ENCODE results near the gene HRH2.

Gene HRH2

GRCh38 chr5:175659546-175660253 is 1.8 kb downstream of the HRH2 start:
- no peaks in the 10 kb centered on the region for H3K36me3 ChIP-seq (ENCODE audit: control insufficient read depth in 1 of 2, insufficient read depth in 2 of 2, low read length in 2 of 2)
- no peak overlapping the region for H3K27ac ChIP-seq (ENCODE audit: low read length)
- peaks cover 0 to 14% of the 10 kb centered on the region in 2 donors for H3K4me1 ChIP-seq (ENCODE audit: control insufficient read depth in 1 of 2, insufficient read depth in 2 of 2, low read length in 2 of 2)
- no peak overlapping the region for H3K4me3 ChIP-seq (ENCODE audit: low read depth in 1 of 2, low read length in 2 of 2)
- H3K9me3 ChIP-seq (ENCODE audit: control insufficient read depth in 1 of 2, low read length in 2 of 2): no peaks in the 10 kb centered on the region
- peaks cover 16% of the 10 kb centered on the region for H3K27me3 ChIP-seq (ENCODE audit: low read depth, low read length)

- H3K36me3 ChIP-seq (ENCODE audit: control insufficient read depth in 1 of 2, insufficient read depth in 2 of 2, low read length in 2 of 2): no peaks in the 10 kb centered on the region
- no peaks in the 10 kb centered on the region for H3K9me3 ChIP-seq (ENCODE audit: control insufficient read depth in 1 of 2, low read length in 2 of 2)
- H3K4me3 ChIP-seq (ENCODE audit: low read depth in 1 of 2, low read length in 2 of 2): no peak overlapping the region
- H3K4me1 ChIP-seq (ENCODE audit: control insufficient read depth in 1 of 2, insufficient read depth in 2 of 2, low read length in 2 of 2): peaks cover 0 to 4% of the 10 kb centered on the region in 2 donors
- no peak overlapping the region for H3K27ac ChIP-seq (ENCODE audit: low read length)
- H3K27me3 ChIP-seq (ENCODE audit: low read depth, low read length): peaks cover 3% of the 10 kb centered on the region
Observed at GRCh38 chr5:175663186-175664184, 5.6 kb downstream of the HRH2 start.

GRCh38 chr5:175664723-175665122 is 6.9 kb downstream of the HRH2 start:
- H3K4me1 ChIP-seq (ENCODE audit: control insufficient read depth in 1 of 2, insufficient read depth in 2 of 2, low read length in 2 of 2): no peaks in the 10 kb centered on the region
- H3K27ac ChIP-seq (ENCODE audit: low read length): no peak overlapping the region

DNA sequence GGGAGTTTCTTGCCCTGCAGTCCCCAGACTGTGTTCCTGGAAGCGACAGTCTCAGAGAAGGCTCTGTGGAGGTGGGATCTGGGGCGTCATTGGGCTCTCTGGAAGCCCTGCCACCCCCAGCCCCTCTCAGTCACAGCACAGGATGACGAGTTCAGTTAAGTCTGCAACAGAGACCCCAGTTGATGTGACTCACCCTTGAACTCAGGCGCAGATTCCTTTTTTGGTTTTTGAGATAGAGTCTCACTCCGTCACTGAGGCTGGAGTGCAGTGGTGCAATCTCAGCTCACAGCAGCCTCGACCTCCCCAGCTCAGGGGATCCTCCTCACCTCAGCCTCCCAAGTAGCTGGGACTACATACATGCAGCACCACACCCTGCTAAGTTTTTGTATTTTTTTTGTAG is 8.3 kb downstream of the HRH2 start:
- no peaks in the 10 kb centered on the region for H3K36me3 ChIP-seq (ENCODE audit: control insufficient read depth in 1 of 2, insufficient read depth in 2 of 2, low read length in 2 of 2)
- no peak overlapping the region for H3K4me3 ChIP-seq (ENCODE audit: low read depth in 1 of 2, low read length in 2 of 2)
- H3K27ac ChIP-seq (ENCODE audit: low read length): no peak overlapping the region
- H3K9me3 ChIP-seq (ENCODE audit: control insufficient read depth in 1 of 2, low read length in 2 of 2): no peaks in the 10 kb centered on the region
- no peaks in the 10 kb centered on the region for H3K27me3 ChIP-seq (ENCODE audit: low read depth, low read length)
- no peaks in the 10 kb centered on the region for H3K4me1 ChIP-seq (ENCODE audit: control insufficient read depth in 1 of 2, insufficient read depth in 2 of 2, low read length in 2 of 2)

More at GRCh38 chr5:175664723-175665122, 6.9 kb downstream of the HRH2 start:
- H3K36me3 ChIP-seq (ENCODE audit: control insufficient read depth in 1 of 2, insufficient read depth in 2 of 2, low read length in 2 of 2): no peaks in the 10 kb centered on the region
- no peaks in the 10 kb centered on the region for H3K27me3 ChIP-seq (ENCODE audit: low read depth, low read length)
- no peaks in the 10 kb centered on the region for H3K9me3 ChIP-seq (ENCODE audit: control insufficient read depth in 1 of 2, low read length in 2 of 2)
- H3K4me3 ChIP-seq (ENCODE audit: low read depth in 1 of 2, low read length in 2 of 2): no peak overlapping the region

DNA sequence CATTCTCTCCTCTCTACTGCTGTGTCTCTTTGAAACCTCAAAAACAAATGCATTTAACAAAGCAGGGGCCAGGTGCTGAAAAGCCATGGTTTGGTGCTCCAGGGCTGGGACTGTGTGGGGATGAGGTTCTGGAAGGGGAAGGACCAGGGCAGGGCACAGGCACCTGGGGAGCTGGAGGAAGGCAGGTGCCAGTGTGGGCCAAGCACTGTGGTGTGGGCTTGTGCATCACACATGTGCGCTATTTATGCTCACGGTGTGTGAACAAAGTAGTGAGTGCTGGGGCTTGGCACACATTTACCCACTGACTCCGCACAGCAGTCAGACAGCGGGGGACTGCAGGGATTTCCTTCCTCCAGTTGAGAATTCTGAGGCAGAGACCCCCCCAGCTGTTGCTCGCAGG is 10.1 kb downstream of the HRH2 start:
- Histone ChIP-seq H3K36me3 (ENCODE audit: control insufficient read depth in 1 of 2, insufficient read depth in 2 of 2, low read length in 2 of 2) (no peaks in the 10 kb centered on the region), H3K27ac (ENCODE audit: low read length) (no peak overlapping the region), H3K9me3 (ENCODE audit: control insufficient read depth in 1 of 2, low read length in 2 of 2) (no peaks in the 10 kb centered on the region), H3K27me3 (ENCODE audit: low read depth, low read length) (no peaks in the 10 kb centered on the region), H3K4me1 (ENCODE audit: control insufficient read depth in 1 of 2, insufficient read depth in 2 of 2, low read length in 2 of 2) (no peaks in the 10 kb centered on the region), H3K4me3 (ENCODE audit: low read depth in 1 of 2, low read length in 2 of 2) (no peak overlapping the region)

DNA sequence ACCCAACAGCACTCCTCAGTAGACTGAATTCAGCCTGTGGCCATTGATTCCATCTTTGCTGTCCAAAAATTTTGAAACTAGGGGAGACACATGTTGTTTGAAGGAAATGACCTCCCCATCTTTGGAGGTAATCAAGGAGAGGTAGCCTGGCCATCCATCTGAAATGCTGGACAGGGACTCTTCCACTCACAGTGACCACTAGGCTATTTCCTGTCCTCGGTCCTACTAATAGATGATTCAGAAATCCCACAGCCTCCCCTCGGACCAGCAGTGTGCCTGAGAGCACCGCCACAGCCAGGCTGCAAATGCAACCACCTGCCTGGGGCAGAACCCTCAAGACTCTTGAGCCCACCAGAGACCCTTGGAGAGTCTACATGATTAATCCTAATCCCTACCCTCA is 12.5 kb downstream of the HRH2 start:
- no peaks in the 10 kb centered on the region for H3K9me3 ChIP-seq (ENCODE audit: control insufficient read depth in 1 of 2, low read length in 2 of 2)
- no peak overlapping the region for H3K27ac ChIP-seq (ENCODE audit: low read length)
- no peaks in the 10 kb centered on the region for H3K27me3 ChIP-seq (ENCODE audit: low read depth, low read length)
- H3K4me1 ChIP-seq (ENCODE audit: control insufficient read depth in 1 of 2, insufficient read depth in 2 of 2, low read length in 2 of 2): no peaks in the 10 kb centered on the region
- H3K36me3 ChIP-seq (ENCODE audit: control insufficient read depth in 1 of 2, insufficient read depth in 2 of 2, low read length in 2 of 2): no peaks in the 10 kb centered on the region
- no peak overlapping the region for H3K4me3 ChIP-seq (ENCODE audit: low read depth in 1 of 2, low read length in 2 of 2)

- no peaks in the 10 kb centered on the region for H3K9me3 ChIP-seq (ENCODE audit: control insufficient read depth in 1 of 2, low read length in 2 of 2)
- H3K4me1 ChIP-seq (ENCODE audit: control insufficient read depth in 1 of 2, insufficient read depth in 2 of 2, low read length in 2 of 2): no peaks in the 10 kb centered on the region
- H3K27me3 ChIP-seq (ENCODE audit: low read depth, low read length): no peaks in the 10 kb centered on the region
- H3K27ac ChIP-seq (ENCODE audit: low read length): no peak overlapping the region
- no peak overlapping the region for H3K4me3 ChIP-seq (ENCODE audit: low read depth in 1 of 2, low read length in 2 of 2)
- no peaks in the 10 kb centered on the region for H3K36me3 ChIP-seq (ENCODE audit: control insufficient read depth in 1 of 2, insufficient read depth in 2 of 2, low read length in 2 of 2)
Observed at GRCh38 chr5:175671013-175671412, 13.1 kb downstream of the HRH2 start.

DNA sequence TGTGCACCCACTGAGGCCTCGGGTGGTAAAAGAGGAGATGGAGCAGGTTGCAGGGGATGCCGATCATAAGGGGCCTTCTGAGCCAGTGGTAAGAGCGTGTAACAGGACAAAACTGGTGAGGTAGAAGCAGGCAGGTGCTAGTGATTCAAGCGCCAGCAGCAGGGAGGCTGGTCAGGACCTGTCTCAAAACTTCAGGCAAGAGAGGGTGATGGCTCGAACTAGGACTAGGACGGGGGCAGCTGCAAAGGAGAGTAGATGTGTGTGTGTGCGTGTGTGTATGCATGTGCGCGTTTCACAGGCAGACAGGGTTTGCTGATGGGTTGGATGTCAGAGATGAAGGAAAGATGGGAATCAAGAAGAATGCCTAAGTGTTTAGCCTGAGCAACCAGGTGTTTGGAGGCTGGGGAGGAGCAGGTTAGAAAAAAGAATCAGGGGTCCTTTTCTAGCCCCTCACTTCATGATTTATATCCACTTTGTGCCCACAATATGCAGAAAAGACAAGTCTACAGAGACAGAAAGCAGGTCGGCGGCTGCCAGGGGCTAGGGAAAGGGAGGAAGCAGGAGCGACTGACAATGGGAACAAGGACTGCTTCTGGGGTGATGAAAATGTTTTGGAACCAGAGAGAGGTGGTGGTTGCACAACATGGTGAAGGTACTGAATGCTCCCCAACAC is 15.2 kb downstream of the HRH2 start:
- no peak overlapping the region for H3K4me3 ChIP-seq (ENCODE audit: low read depth in 1 of 2, low read length in 2 of 2)
- no peaks in the 10 kb centered on the region for H3K36me3 ChIP-seq (ENCODE audit: control insufficient read depth in 1 of 2, insufficient read depth in 2 of 2, low read length in 2 of 2)
- H3K27me3 ChIP-seq (ENCODE audit: low read depth, low read length): no peaks in the 10 kb centered on the region
- no peak overlapping the region for H3K27ac ChIP-seq (ENCODE audit: low read length)
- H3K9me3 ChIP-seq (ENCODE audit: control insufficient read depth in 1 of 2, low read length in 2 of 2): no peaks in the 10 kb centered on the region
- no peaks in the 10 kb centered on the region for H3K4me1 ChIP-seq (ENCODE audit: control insufficient read depth in 1 of 2, insufficient read depth in 2 of 2, low read length in 2 of 2)

DNA sequence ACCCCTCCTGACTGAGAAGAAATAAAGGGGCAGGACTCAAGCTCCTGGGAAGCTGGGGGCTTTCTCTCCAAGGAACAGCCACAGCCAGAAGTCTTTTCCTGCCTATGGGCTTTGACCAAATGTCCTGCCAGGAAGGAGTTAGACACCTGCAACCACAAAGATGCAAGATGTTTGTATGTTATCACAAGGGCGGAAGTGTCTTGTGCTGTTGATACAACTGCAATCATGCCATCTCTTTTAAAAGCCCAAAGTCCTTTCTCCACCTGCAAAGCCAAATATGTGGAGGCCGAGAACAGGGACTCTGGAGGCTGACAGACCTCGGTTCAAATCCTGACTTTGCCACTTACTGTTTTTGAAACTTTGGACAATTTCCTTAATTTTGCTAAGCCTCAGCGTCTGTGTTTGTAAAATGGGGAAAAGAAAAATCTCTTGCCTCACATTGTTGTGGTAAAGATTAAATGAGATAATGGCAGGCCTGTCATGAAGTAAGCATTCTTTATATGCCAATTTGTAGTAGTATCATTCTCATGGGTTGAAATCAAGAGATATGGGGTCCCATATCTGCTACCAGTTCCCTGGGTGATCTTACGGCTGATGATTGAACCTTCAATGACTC is 17.0 kb downstream of the HRH2 start:
- Histone ChIP-seq H3K36me3 (ENCODE audit: control insufficient read depth in 1 of 2, insufficient read depth in 2 of 2, low read length in 2 of 2) (no peaks in the 10 kb centered on the region), H3K27ac (ENCODE audit: low read length) (no peak overlapping the region), H3K27me3 (ENCODE audit: low read depth, low read length) (no peaks in the 10 kb centered on the region), H3K4me1 (ENCODE audit: control insufficient read depth in 1 of 2, insufficient read depth in 2 of 2, low read length in 2 of 2) (no peaks in the 10 kb centered on the region), H3K4me3 (ENCODE audit: low read depth in 1 of 2, low read length in 2 of 2) (no peak overlapping the region), H3K9me3 (ENCODE audit: control insufficient read depth in 1 of 2, low read length in 2 of 2) (no peaks in the 10 kb centered on the region)

DNA sequence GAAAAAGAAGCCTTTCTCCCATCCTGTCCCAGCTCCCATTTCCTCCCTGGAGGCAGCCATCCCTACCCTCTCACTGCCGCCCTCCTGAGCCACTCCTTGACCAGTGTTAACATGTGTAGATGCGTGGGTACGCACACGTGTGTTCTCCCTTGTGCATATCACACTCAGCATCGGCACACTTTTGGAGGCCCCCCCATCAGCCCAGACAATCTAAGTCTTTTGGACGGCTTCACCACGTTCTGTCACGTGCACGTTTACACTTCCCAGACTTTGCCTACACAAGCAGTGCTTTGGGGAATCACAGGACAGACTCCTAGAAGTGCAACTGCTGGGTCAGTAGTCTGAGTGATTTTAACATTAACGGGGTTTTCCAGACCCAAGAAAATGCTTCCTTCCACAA is 18.0 kb downstream of the HRH2 start:
- no peak overlapping the region for H3K27ac ChIP-seq (ENCODE audit: low read length)
- no peaks in the 10 kb centered on the region for H3K9me3 ChIP-seq (ENCODE audit: control insufficient read depth in 1 of 2, low read length in 2 of 2)
- H3K4me1 ChIP-seq (ENCODE audit: control insufficient read depth in 1 of 2, insufficient read depth in 2 of 2, low read length in 2 of 2): no peaks in the 10 kb centered on the region
- H3K36me3 ChIP-seq (ENCODE audit: control insufficient read depth in 1 of 2, insufficient read depth in 2 of 2, low read length in 2 of 2): no peaks in the 10 kb centered on the region
- H3K4me3 ChIP-seq (ENCODE audit: low read depth in 1 of 2, low read length in 2 of 2): no peak overlapping the region
- H3K27me3 ChIP-seq (ENCODE audit: low read depth, low read length): no peaks in the 10 kb centered on the region

GRCh38 chr5:175677571-175677970 is 19.7 kb downstream of the HRH2 start:
- Histone ChIP-seq H3K36me3 (ENCODE audit: control insufficient read depth in 1 of 2, insufficient read depth in 2 of 2, low read length in 2 of 2) (no peaks in the 10 kb centered on the region), H3K4me1 (ENCODE audit: control insufficient read depth in 1 of 2, insufficient read depth in 2 of 2, low read length in 2 of 2) (no peaks in the 10 kb centered on the region), H3K4me3 (ENCODE audit: low read depth in 1 of 2, low read length in 2 of 2) (no peak overlapping the region), H3K9me3 (ENCODE audit: control insufficient read depth in 1 of 2, low read length in 2 of 2) (no peaks in the 10 kb centered on the region), H3K27ac (ENCODE audit: low read length) (no peak overlapping the region), H3K27me3 (ENCODE audit: low read depth, low read length) (no peaks in the 10 kb centered on the region)

All from muscle layer of duodenum (tissue), 2 donors.